OCI-LY3 (cell line): ENCODE measurements around the gene TMEM255B.

Source experiments
- EZH2phosphoT487 ChIP-seq: fragments of 200-600 bp; shearing (Covaris generic); IDR thresholded peaks from 2 replicates; pipeline ENCODE4 v1.6.1; 2018; ENCODE audit warnings: antibody characterized with exemption, mixed run types, low read depth
- TF ChIP-seq, protein P1 (sequence below): fragments of 200-600, 300-600 bp; sonication (generic); IDR thresholded peaks from 2 replicates; pipeline ENCODE4 v1.5.1; 2014; ENCODE audit warnings: antibody characterized with exemption, low read length, low read depth

DNA sequence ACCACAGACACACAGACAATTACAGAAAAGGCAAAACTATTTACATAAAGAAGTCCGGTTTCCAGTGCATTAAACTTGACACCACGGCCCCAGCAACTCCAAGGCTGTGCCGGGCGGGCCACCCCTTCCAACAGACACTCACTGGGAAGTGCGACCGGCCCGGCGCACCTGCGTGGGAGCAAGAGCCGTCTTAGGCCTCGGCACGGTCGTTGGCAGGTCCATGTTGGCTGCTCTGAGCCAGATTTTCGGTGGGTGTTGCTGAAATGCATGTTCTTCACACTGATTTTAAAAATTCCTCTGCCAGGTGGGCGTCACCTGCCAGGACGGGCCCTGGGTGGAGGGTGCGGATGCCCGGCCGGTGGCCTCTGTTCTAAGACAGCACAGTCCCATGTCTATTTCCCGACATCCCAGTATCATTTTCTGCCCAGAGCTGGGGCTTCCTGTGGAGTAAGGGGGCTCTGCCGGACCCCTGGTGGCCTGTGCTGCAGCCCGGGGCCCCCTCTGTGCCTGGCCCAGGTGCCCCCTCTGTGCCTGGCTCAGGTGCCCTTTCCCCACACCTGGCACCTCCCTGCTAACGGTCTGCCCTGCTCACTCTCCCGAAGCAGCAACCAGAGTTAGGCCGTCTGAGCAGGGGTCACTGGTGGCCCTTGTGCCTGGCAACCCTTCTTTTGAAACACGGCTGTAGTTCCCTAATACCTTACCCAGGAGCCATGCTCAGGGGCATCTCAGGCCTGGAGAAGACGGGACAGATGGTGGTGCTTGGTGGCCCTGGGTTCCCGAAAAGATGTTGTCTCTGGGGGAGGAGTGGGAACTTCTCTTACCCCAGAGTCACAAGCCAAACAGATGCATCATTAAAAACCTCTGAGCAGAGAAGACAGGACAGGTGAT lies 9.2 kb downstream of the TMEM255B start:
- TF ChIP-seq, protein P1, sequence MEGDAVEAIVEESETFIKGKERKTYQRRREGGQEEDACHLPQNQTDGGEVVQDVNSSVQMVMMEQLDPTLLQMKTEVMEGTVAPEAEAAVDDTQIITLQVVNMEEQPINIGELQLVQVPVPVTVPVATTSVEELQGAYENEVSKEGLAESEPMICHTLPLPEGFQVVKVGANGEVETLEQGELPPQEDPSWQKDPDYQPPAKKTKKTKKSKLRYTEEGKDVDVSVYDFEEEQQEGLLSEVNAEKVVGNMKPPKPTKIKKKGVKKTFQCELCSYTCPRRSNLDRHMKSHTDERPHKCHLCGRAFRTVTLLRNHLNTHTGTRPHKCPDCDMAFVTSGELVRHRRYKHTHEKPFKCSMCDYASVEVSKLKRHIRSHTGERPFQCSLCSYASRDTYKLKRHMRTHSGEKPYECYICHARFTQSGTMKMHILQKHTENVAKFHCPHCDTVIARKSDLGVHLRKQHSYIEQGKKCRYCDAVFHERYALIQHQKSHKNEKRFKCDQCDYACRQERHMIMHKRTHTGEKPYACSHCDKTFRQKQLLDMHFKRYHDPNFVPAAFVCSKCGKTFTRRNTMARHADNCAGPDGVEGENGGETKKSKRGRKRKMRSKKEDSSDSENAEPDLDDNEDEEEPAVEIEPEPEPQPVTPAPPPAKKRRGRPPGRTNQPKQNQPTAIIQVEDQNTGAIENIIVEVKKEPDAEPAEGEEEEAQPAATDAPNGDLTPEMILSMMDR, result no peak
- TF ChIP-seq EZH2phosphoT487, result no peak
